Liver (tissue), 9 donors: Measurements from ENCODE around the gene PALLD. TPM values are rescaled to one million over a fixed set of nuclear protein-coding genes. Genes with fewer than 3 reads are reported as not detected.

ENCODE experiments used
- DNase-seq: peaks from one replicate; pipeline ENCODE4 v3.0.0-alpha.2; 2017; ENCODE audit warnings: low spot score
- H3K27ac ChIP-seq, 2 donors: one replicate each; pipeline ENCODE4 v1.7.0; 2013; ENCODE audit warnings: inconsistent platforms in 2 of 2, low read length in 2 of 2, control low read depth in 1 of 2, low read depth in 1 of 2, mild to moderate bottlenecking in 1 of 2
- H3K27me3 ChIP-seq, 4 donors: one replicate each; pipeline versions ENCODE4 v1.6.1 to v1.7.0; 2013; ENCODE audit warnings: low read length in 3 of 4, inconsistent platforms in 1 of 4, mild to moderate bottlenecking in 1 of 4, moderate library complexity in 1 of 4; ENCODE audit not compliant: control insufficient read depth in 4 of 4, insufficient read depth in 4 of 4
- H3K36me3 ChIP-seq, 4 donors: one replicate each; pipeline versions ENCODE4 v1.6.1 to v1.7.0; 2013; ENCODE audit warnings: low read length in 3 of 4, mild to moderate bottlenecking in 3 of 4, low read depth in 1 of 4, moderate library complexity in 1 of 4; ENCODE audit not compliant: control insufficient read depth in 4 of 4, insufficient read depth in 3 of 4
- H3K4me1 ChIP-seq, 4 donors: one replicate each; pipeline versions ENCODE4 v1.6.1 to v1.7.0; 2013; ENCODE audit warnings: low read length in 3 of 4, mild to moderate bottlenecking in 3 of 4, moderate library complexity in 1 of 4; ENCODE audit not compliant: control insufficient read depth in 4 of 4, insufficient read depth in 4 of 4
- H3K4me3 ChIP-seq, 3 donors: one replicate each; pipeline versions ENCODE4 v1.6.1 to v1.7.0; 2013; ENCODE audit warnings: low read length in 3 of 3, control low read depth in 1 of 3, low read depth in 1 of 3, mild to moderate bottlenecking in 1 of 3
- H3K9ac ChIP-seq, 2 donors: one replicate each; pipeline ENCODE4 v1.7.0; 2013; ENCODE audit warnings: low read length in 2 of 2, mild to moderate bottlenecking in 2 of 2, moderate library complexity in 2 of 2, control low read depth in 1 of 2, low read depth in 1 of 2
- H3K9me3 ChIP-seq, 4 donors: one replicate each; pipeline versions ENCODE4 v1.6.1 to v1.7.0; 2013; ENCODE audit warnings: low read length in 3 of 4; ENCODE audit not compliant: control insufficient read depth in 4 of 4
- ATF3 ChIP-seq: IDR thresholded peaks from 2 replicates; pipeline ENCODE4 v1.6.1; 2016; ENCODE audit warnings: antibody characterized with exemption
- CTCF ChIP-seq: fragments of 150-350 bp; IDR thresholded peaks from 2 replicates; pipeline ENCODE4 v1.5.1; 2017; ENCODE audit warnings: improper control_type of control experiment, low read depth, low read length; ENCODE audit not compliant: missing input control
- EGR1 ChIP-seq, 2 donors: IDR thresholded peaks; 2 replicates each; pipeline ENCODE4 v1.6.1; 2016 to 2018; ENCODE audit warnings: antibody characterized with exemption in 2 of 2, low read depth in 2 of 2
- FOXA1 ChIP-seq: IDR thresholded peaks from 2 replicates; pipeline ENCODE4 v1.6.1; 2016; ENCODE audit warnings: antibody characterized with exemption
- FOXA2 ChIP-seq: IDR thresholded peaks from 2 replicates; pipeline ENCODE4 v1.6.1; 2016; ENCODE audit warnings: antibody characterized with exemption
- GABPA ChIP-seq, 2 donors: IDR thresholded peaks in 1 of 2; conservative IDR thresholded peaks in 1 of 2; 2 replicates each; pipeline ENCODE4 v1.6.1; 2016; ENCODE audit warnings: antibody characterized with exemption in 2 of 2, mild to moderate bottlenecking in 1 of 2, moderate library complexity in 1 of 2
- HNF4A ChIP-seq, 2 donors: conservative IDR thresholded peaks; 2 replicates each; pipeline ENCODE4 v1.6.1; 2016; ENCODE audit warnings: antibody characterized with exemption in 2 of 2, mild to moderate bottlenecking in 2 of 2
- HNF4G ChIP-seq: IDR thresholded peaks from 2 replicates; pipeline ENCODE4 v1.6.1; 2016; ENCODE audit warnings: antibody characterized with exemption
- JUND ChIP-seq, 2 donors: IDR thresholded peaks; 2 replicates each; pipeline ENCODE4 v1.6.1; 2016; ENCODE audit warnings: antibody characterized with exemption in 2 of 2
- MAX ChIP-seq: IDR thresholded peaks from 2 replicates; pipeline ENCODE4 v1.6.1; 2016; ENCODE audit warnings: antibody characterized with exemption
- NR2F2 ChIP-seq: IDR thresholded peaks from 2 replicates; pipeline ENCODE4 v1.6.1; 2016; ENCODE audit warnings: antibody characterized with exemption
- RAD21 ChIP-seq, 2 donors: IDR thresholded peaks; 2 replicates each; pipeline ENCODE4 v1.6.1; 2016; ENCODE audit warnings: antibody characterized with exemption in 2 of 2, mild to moderate bottlenecking in 2 of 2
- REST ChIP-seq: IDR thresholded peaks from 2 replicates; pipeline ENCODE4 v1.6.1; 2016; ENCODE audit warnings: antibody characterized with exemption, mild to moderate bottlenecking
- RXRA ChIP-seq, 2 donors: IDR thresholded peaks; 2 replicates each; pipeline ENCODE4 v1.6.1; 2017 to 2018; ENCODE audit warnings: antibody characterized with exemption in 2 of 2, mild to moderate bottlenecking in 1 of 2
- SP1 ChIP-seq: IDR thresholded peaks from 2 replicates; pipeline ENCODE4 v1.6.1; 2018; ENCODE audit warnings: antibody characterized with exemption, mild to moderate bottlenecking
- TAF1 ChIP-seq: conservative IDR thresholded peaks from 2 replicates; pipeline ENCODE4 v1.6.1; 2016; ENCODE audit warnings: antibody characterized with exemption, mild to moderate bottlenecking
- YY1 ChIP-seq: IDR thresholded peaks from 2 replicates; pipeline ENCODE4 v1.6.1; 2016; ENCODE audit warnings: antibody characterized with exemption, mild to moderate bottlenecking
- ZBTB33 ChIP-seq: IDR thresholded peaks from 2 replicates; pipeline ENCODE4 v1.6.1; 2016; ENCODE audit warnings: antibody characterized with exemption
- WGBS: extraction: QIAGEN DNeasy Blood & Tissue Kit; methylation state at CpG from one replicate; pipeline ENCODE4 v1.1.7; 2013; 5-methylcytosine and 5-hydroxymethylcytosine counted together
- polyA plus RNA-seq, 2 donors: library from polyadenylated mRNA; stranded (reverse) in 1 of 2; unstranded in 1 of 2; fragments of 200-250 nt in 1 of 2; fragments of >200 nt in 1 of 2; fragmentation: Nextera tagmentation in 1 of 2; extraction: Ambion mirVana in 1 of 2; gene quantifications; one replicate each; pipeline versions ENCODE4 v1.2.1 to v1.2.3, GENCODE V29; 2013 to 2015
- total RNA-seq, 2 donors: library from RNA; depleted of rRNA; stranded (reverse); fragments of >200 nt; gene quantifications; one replicate each; pipeline ENCODE4 v1.2.3, GENCODE V29; 2014
- donor health status: healthy.
- donor health status: healthy.
- donor health status: healthy.
- donor health status: healthy.
- donor health status: healthy.

Gene PALLD
- total and polyA plus RNA-seq, 4 donors = 9.0 to 26.3 (median 14.7) TPM

- 65% methylated on average over 8 of the region's 8 CpGs for WGBS
Measured at GRCh38 chr4:168880811-168881595, 384.2 kb downstream of the PALLD start.

GRCh38 chr4:168881781-168882420 lies 385.0 kb downstream of the PALLD start:
- H3K4me1 ChIP-seq = peaks cover 3 to 36% (median 16%) of the 10 kb centered on the region in 4 donors
- peaks cover 0 to 3% (median 0%) of the 10 kb centered on the region in 4 donors for H3K36me3 ChIP-seq
- H3K9ac ChIP-seq = no peak overlapping the region
- no peaks in the 10 kb centered on the region for H3K27me3 ChIP-seq
- 96% methylated on average over 7 of the region's 7 CpGs for WGBS
- H3K4me3 ChIP-seq = no peak overlapping the region
- no peaks in the 10 kb centered on the region for H3K9me3 ChIP-seq
- H3K27ac ChIP-seq = no peak overlapping the region
- TF ChIP-seq EGR1 (IDR thresholded peaks at IDR 0.05; ENCODE audit: low read depth in 2 of 2) (no peak), ZBTB33 (no peak), HNF4A (conservative IDR thresholded peaks at IDR 0.05) (no peak), RAD21 (IDR thresholded peaks at IDR 0.05) (no peak), SP1 (no peak), TAF1 (no peak), GABPA (IDR thresholded peaks at IDR 0.05 in 1 of 2, conservative IDR thresholded peaks at IDR 0.05 in 1 of 2) (no peak), MAX (no peak), YY1 (no peak), RXRA (IDR thresholded peaks at IDR 0.05) (no peak), REST (no peak), HNF4G (no peak), CTCF (no peak), FOXA2 (no peak), FOXA1 (no peak), JUND (IDR thresholded peaks at IDR 0.05) (no peak)
- no peak for DNase-seq

More at GRCh38 chr4:168880811-168881595, 384.2 kb downstream of the PALLD start:
- Histone ChIP-seq H3K9me3 (no peaks in the 10 kb centered on the region), H3K36me3 (peaks cover 0 to 3% (median 0%) of the 10 kb centered on the region in 4 donors), H3K4me1 (peaks cover 3 to 36% (median 16%) of the 10 kb centered on the region in 4 donors), H3K27me3 (no peaks in the 10 kb centered on the region), H3K9ac (no peak overlapping the region), H3K27ac (peak overlapping the region; percentile 32 to 46), H3K4me3 (no peak overlapping the region)
- no peak for DNase-seq
- TF ChIP-seq ATF3 (no peak), YY1 (no peak), SP1 (peak; percentile 37), GABPA (IDR thresholded peaks at IDR 0.05 in 1 of 2, conservative IDR thresholded peaks at IDR 0.05 in 1 of 2) (no peak), FOXA2 (no peak), JUND (IDR thresholded peaks at IDR 0.05) (no peak), TAF1 (no peak), MAX (no peak), EGR1 (IDR thresholded peaks at IDR 0.05; ENCODE audit: low read depth in 2 of 2) (no peak), HNF4G (no peak), HNF4A (conservative IDR thresholded peaks at IDR 0.05) (peak; percentile 58 to 68), NR2F2 (peak; percentile 71), RXRA (IDR thresholded peaks at IDR 0.05) (peak; percentile 75 to 82), RAD21 (IDR thresholded peaks at IDR 0.05) (peak in 1 of 2 donors; percentile 21)
